ENCODE measurements around the gene COL1A2. TPM values are rescaled to one million over a fixed set of nuclear protein-coding genes. Genes with fewer than 3 reads are reported as not detected.

COL1A2 gene
- 21.9 TPM for total RNA-seq

DNA sequence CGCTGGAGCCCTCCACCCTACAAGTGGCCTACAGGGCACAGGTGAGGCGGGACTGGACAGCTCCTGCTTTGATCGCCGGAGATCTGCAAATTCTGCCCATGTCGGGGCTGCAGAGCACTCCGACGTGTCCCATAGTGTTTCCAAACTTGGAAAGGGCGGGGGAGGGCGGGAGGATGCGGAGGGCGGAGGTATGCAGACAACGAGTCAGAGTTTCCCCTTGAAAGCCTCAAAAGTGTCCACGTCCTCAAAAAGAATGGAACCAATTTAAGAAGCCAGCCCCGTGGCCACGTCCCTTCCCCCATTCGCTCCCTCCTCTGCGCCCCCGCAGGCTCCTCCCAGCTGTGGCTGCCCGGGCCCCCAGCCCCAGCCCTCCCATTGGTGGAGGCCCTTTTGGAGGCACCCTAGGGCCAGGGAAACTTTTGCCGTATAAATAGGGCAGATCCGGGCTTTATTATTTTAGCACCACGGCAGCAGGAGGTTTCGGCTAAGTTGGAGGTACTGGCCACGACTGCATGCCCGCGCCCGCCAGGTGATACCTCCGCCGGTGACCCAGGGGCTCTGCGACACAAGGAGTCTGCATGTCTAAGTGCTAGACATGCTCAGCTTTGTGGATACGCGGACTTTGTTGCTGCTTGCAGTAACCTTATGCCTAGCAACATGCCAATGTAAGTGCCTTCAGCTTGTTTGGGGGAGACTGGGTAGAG lies at the start of gene COL1A2:
COL1A2 (plus strand) TSS at position 459 of the 704 bp plus-strand sequence; CDS start at position 596, 137 bp downstream.
- ATAC-seq: peak; percentile 62

DNA sequence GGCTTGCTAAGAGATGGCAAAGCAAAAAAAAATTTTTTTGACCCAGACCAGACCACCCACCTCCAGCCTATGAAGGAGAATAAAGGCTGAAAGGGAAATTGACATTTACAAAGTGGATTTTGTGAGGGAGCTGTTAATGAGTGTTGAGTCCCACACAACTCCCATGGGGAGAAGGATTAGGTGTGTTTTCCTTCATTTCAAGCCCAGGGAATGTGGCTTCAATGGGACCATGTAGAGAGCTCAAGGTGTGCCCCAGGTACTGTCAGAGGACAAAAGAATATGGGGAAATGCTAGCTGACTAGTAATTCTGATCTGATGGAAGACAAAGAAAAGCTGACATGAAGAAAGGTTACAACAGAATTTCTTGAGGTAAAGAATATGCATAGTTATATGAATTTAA lies 48.8 kb upstream of the COL1A2 start:
- no peak for ATAC-seq

DNA sequence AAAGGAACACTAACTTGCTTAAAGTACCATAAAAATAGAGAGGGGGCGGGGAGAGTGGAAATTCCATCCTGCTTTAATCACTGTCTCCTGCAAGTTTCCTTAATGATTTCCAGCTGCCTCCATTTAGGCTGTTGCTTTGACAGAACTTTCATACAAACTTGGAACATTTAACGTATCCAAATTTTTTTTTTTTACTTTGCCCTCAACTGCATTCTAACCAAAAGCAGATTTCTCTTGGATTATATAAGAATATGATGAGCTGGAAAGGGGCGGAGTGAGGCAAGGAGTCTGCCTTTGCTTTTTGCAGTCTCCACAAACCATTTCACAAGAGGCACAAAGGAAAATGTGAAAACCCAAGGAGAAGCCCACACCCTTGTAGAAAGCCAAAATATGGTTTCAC lies 46.6 kb upstream of the COL1A2 start:
- ATAC-seq: no peak

DNA sequence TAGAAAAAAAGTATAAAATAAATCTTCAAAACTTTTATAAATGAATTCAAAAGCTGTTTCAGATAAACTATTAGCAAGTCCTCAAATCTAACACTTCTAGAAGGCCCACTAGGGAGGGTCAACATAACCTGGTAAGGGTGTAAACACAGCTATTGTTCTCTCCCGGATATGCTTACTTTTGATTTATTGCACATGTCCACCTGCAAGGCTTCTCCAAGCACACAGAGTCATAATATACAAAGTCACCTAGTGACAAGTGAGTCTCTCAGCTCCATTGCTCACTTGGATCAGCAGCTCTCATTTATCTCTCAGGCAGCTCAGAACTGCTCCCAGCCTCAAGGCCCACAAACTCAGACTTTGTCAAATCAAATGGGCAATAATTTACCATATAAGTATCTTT lies 44.0 kb upstream of the COL1A2 start:
- no peak for ATAC-seq

DNA sequence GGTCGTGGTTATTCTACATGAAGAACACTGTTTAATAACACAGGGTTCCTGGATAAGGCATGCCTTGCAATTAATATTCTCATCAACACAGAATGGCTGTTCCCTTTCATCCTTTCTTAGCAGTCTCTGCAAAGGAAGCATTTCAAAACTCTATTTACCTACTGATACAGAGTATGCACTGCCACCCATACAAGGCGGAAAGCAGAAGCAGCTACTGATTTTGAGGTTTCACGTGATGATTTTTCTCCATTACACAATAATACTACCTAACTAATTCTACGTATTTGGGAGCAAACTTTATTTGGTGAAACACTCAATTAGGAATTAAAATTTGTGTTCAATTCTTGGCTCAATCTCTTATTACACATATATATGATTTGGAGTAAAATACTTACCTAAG lies 43.0 kb upstream of the COL1A2 start:
- no peak for ATAC-seq

DNA sequence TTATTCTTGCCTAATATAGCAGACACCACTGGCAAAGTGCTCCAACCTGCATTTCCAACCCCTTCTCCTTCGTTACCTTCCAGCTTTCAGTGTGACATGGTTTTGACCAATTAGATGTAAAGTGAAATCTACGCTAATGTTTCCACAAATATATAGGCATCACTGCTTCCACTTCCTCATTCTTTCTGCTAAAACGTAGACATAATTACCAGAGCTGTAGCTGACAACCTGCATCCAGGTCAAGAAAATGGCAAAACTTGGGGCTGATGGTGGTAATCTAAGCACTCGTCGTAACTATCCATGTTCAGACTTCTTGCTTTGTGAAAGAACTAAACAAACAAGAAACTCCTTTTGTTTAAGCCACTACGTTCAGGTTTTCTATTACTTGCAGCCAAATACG lies 41.8 kb upstream of the COL1A2 start:
- ATAC-seq: no peak

DNA sequence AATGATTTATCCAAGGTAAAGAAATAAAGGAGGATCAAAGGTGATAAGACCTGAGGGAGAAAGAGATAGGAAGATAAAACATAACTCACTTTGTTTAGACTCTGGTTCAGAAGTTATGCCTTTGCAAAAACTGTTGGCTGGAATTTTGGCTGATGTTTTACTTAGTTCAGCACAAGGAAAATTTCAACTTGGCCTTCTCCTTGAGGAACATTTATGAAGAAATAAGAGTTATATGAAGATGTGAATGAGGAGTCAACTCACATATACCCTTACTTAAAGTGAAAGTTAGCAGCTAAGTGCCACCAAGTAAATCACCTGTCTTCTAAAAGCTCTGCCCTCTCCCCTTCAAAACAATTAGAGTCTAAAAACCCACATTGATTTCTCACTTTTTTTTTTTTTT lies 39.7 kb upstream of the COL1A2 start:
- ATAC-seq: no peak

DNA sequence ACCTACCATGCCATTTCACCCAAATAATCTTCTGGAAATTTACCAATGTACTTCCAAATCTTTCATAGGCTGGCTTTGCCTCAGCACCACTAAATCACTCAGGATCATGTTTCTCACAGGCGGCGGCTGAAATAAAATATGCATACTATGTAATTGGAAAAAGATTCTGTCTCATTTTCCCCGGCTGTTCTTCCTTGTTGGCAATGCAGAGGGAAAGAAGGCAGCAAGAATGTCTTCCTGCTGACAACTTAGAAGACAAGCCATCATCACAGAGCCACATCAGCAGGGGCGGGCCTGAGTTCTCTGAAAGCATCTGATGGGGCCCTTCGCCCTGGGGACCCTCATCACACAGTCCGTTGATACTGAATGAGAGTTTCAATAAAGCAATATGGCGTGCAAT lies 39.2 kb upstream of the COL1A2 start:
- ATAC-seq: no peak

DNA sequence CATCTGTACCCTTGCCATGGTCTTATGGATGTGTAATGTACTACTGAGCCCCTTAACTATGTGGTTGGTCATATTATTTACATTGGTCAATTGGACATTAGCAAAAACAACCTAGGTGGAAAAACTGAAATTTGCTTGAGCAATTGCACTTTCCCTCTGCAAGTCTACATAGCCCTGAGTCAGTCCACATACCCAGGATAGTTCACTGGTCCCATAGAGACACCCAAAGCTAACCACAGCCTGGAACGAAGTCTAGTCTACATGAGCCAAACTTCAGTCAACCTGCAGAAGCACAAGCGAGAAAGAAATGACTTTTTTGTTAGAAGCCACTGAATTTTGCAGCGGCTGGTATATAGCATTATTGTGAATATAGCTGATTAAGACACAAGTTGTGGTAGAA lies 37.6 kb upstream of the COL1A2 start:
- no peak for ATAC-seq

DNA sequence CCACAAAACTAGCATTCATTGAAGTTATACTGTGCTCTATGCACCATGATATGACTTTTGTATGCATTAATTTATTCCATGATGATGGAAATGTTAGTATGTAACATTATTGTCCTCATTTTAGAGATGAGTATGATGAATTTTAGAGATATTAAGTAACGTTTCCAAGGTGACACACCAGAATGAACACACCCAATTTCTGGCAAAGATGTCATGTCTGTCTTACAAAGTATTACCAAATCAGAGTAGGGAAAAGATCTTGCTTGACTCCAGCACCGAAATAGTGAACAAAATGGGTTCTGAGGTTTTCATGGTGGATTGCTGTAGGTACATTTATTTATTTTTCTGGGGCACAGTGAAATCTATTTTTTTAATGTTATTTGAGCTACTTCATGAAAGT lies 33.8 kb upstream of the COL1A2 start:
- no peak for ATAC-seq

DNA sequence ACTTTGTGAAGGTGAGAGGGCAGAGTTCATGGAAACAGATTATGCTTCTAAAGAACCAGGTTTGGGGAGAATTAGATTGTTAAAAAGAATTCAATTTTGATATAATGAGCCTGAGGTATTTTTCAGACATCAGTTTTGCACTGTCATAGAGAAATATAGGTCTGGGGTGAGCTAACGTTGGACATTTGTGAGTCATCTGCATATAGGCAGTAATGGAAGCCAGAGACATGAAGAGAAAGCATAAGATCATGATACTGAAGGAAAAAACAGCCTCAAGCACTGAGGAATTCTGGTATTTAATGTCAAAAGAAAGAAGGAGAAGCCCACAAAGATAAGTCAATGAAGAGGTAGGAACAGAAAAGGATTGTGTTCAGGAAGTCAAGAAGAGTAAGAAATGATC lies 32.4 kb upstream of the COL1A2 start:
- ATAC-seq: no peak

DNA sequence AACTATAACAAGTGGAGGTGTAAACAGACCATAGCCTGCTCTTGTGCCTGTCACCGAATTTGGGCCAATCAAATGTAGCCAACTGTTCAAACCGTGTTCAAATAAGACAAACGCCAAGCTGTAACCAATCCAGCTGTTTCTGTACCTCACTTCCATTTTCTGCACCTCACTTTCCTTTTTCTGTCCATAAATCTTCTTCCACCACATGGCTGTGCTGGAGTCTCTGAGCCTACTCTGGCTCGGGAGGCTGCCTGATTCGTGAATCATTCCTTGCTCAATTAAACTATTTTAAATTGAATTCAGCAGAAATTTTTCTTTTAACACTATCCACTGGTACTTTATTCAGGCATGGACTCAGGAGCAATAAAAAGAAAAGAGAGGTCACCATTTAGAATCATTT lies 29.9 kb upstream of the COL1A2 start:
- no peak for ATAC-seq

DNA sequence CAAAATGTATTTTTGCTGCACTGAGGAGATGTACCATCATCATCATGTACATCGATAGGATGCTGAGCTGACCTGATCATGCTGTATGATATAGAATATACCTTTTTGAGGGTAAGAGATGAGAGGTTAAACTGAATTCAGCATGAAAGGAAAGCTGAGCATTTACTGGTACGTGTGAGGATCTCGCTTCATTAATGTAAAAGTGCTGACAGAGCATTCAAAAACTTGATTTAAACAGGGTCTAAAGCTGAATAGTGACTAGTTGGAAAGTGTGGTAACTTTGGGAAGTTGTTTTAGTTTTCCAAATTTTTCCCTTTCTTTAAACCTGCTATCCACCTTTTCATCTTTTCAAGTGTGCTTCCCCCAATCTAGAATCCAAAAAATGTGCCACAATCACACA lies 28.5 kb upstream of the COL1A2 start:
- no peak for ATAC-seq

DNA sequence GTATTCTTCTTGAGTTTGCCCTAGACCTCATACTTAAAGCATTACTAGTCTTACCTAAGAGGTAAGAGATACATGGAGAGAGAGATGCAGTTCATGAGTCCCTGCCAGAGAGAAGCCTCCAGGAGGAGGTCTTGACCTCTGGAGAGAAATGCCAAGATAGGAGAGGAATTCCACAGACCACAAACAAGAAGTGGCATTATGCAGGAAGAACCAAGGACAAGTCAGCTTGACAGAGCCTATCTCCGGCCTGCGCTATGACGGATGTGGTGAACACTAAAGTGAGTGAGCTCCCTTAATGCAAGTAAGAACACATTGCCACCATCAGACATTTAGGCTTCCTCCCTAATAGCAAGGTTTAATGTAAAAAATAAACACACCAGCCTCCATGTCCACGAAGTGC lies 27.9 kb upstream of the COL1A2 start:
- ATAC-seq: no peak

DNA sequence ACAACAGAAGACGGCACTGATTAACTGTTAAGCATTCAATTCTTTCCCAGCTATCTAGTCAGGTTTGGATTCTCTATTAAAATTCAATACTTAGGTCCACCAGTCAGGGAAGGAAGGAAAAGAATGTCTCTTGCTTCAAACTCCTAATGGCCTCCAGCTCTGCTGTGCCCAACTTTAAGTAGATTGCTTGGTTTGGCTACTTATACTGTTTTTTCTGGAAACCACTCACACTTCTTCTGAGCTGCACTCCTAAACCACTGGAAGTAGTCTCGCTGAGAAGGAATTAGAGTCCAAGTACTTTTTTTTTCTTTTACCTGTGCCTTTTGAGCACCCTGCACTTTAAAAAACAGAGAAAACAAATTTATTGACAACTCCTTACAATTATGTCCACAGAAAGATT lies 26.7 kb upstream of the COL1A2 start:
- ATAC-seq: no peak

DNA sequence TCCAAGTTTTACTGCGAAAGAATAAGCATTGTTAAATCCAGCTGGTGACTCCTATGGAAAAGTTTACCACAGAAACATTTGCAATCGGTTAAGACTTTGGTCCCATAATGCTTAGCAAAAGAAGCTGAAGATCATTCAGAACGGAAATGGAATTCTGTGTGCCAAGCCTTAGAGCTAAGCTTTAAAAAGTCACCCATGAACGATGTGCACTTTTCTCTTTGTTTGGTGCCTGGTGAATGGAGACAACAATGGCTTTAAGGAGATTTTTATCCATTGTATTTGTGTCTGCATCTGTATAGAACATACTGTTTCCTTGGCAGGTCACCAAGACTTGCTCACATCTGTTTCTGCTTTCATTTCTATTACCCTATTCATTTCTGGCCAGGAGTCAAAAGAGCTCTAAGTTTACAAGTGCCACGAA lies 26.3 kb upstream of the COL1A2 start:
- ATAC-seq: no peak

DNA sequence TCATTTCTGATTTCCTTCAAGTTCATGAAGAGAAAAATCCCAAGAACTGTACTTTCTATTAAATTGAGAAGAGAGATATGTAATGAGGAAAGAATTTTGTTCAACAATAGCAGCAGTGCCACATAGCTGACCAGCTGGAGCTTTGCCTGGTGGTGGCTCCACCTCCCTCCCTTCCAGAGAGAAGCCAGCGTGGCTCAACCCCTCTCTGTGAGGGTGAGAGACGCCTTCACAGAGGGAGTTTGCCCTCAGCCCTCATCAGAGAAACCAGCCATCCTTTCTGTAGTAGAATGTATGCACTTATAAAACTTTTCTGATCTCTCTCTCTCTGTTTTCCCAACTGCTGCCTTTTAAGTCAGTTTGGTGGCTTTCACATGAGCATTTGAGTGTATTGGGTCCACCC lies 20.5 kb upstream of the COL1A2 start:
- ATAC-seq: no peak

DNA sequence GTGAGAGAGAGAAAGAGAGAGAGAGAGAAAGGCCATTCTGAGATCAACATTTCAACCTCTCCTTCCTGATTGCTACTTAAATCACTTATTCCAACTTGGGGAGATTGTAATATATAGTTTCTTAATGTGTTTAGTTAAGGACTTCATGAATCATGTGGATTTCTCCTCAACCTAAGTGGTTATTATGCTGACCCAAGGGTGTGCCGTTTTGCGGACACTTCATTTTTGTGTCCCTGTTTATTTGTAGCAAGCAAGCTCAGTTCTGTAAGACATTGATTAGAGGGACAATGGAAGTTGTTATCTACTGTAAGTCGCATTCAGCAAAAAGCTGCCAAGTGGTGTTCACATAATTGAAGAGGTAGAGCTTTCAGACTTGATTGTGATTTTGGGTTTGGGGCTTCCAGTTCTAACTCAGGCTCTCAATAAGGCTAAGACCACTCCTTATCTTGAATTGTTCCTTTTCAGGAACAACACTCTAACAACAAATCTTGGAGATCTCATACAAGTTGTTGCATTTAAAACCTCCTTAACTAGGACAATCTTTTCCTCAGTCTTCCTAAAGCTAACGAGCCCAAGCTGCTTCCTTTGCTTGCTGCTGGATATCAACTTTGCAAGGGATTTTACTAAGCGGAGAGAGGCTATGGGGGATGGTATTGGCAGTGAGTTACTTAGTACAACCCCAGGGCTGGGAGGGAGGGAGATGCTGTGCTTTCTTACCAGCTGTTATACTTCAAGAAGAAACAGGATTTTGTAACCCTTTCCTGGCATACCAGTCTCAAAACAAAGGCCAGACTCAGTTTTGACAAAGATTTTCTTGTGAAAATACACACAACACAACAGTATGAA lies 19.8 kb upstream of the COL1A2 start:
- no peak for ATAC-seq

DNA sequence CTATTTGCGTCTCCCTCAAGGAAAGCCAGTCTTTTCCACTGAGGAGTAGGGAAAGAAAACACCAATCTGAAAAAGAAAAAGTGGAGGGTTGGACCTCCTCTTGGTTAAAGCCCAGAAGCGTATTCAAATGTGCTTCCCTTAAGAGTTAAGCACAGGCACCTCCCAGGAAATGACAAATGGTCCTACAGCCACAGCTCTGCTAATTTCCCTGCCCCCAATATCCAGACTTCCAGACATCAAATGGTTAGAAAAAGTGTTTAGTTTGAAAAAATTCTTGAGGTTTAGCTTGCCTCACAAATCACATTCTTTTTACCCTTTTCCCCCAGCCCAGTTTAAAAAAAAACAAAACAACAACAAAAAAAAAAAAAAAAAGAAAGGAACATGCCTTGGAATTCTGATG lies 19.0 kb upstream of the COL1A2 start:
- no peak for ATAC-seq

DNA sequence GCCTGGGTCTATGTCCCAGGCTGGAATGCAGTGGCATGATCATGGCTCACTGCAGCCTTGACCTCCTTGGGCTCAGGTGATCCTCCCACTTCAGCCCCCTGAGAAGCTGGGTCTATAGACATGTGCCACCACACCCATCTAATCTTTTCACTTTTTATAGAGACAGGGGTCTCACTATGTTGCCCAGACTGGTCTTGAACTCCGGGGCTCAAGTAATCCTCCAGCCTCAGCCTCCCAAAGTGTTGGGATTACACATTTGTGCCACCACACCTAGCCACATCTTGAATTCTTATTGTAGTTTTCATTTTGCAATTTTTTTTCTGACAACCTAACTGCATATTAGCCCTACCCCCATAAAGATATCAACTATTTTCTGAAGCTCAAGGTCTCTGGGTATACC lies 18.4 kb upstream of the COL1A2 start:
- no peak for ATAC-seq

DNA sequence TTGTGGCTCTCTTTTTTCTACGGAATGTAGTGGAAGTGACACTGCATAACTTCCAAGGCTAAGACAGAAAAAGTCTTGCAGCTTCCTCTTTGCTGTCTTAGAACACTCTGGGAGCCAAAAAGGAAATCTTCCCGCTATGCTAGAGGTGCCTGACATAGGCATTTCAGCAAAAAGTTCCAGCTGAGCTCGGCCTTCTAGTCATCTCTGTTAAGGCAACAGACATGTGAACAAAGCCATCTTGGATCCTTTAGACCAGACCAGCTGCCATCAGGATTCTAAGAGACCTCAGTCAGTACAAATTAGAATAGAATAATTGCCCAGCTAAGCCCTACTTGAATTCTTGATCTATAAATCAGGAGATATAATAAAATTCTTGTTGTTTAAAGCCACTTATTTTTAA lies 16.3 kb upstream of the COL1A2 start:
- no peak for ATAC-seq

DNA sequence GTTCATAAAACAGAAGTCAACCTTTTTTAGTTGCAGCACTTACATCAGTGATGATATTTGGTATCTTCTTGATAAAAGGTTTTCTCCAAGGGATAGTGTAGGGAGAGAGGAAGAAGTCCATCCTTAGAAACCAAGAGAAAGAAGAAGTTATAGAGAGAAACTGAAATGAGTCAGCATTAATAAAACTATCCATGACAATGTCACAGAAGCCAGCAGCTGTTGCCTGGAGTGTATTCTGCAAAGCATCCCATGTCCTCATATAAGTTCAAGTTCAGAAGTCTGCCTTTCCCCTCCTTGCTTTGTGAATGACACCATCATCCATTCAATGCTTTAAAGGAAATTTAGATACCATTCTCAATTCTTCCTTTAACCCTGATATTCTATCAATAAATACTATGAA lies 14.4 kb upstream of the COL1A2 start:
- ATAC-seq: no peak

DNA sequence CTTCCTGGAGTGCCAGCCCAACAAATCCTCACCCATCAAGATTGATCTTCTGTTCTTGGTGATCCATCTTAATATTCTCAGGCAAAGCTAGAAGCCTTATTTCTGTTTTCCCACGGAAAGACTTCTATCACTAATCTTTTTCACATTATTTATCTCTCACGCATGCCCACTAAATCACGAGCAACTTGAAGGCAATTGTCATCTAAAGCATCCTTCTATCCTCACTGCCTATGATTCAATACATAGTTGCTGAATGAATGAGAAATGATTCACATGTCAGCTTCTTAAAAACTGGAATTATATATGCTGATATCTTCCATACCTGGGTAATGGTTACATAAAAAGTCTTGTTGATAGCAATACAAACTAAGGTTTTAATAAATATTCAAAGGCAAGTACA lies 12.6 kb upstream of the COL1A2 start:
- no peak for ATAC-seq

DNA sequence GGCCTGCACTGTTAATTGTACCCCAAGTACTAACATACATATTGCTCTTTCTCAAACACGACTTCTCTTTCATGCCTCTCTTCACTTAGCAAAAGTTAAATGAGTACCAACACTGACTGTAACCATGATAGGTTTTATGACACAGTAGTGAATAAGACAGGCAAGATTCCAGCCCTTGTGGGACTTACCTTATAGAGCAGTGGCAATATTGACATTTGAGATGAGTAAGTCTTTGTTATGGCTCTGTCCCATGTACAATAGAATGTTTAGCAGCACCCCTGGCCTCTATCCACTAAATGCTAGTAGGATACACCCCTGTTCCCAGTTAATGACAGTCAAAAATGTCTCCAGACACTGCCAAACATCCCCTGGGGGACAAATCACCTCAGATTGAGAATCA lies 11.9 kb upstream of the COL1A2 start:
- no peak for ATAC-seq

Data from esophagus mucosa (tissue), 1 donor.